HEK293T (cell line): ENCODE measurements around the gene BLTP2.

ENCODE experiments used
- ARNT ChIP-seq: fragments of 450-650 bp; IDR thresholded peaks from 2 replicates; pipeline ENCODE4 v1.6.1; 2017; ENCODE audit warnings: mild to moderate bottlenecking
- BHLHE40 ChIP-seq: fragments of 450-650 bp; IDR thresholded peaks from 2 replicates; pipeline ENCODE4 v1.6.1; 2016; ENCODE audit warnings: mild to moderate bottlenecking, moderate library complexity, borderline replicate concordance
- CTBP1 ChIP-seq: fragments of 450-650 bp; IDR thresholded peaks from 2 replicates; pipeline ENCODE4 v1.6.1; 2016; ENCODE audit warnings: borderline replicate concordance
- ELF4 ChIP-seq: fragments of 450-650 bp; IDR thresholded peaks from 2 replicates; pipeline ENCODE4 v1.6.1; 2017; ENCODE audit warnings: antibody characterized with exemption
- FOXA1 ChIP-seq: fragments of 450-650 bp; IDR thresholded peaks from 2 replicates; pipeline ENCODE4 v1.6.1; 2016; ENCODE audit warnings: mild to moderate bottlenecking
- FOXK2 ChIP-seq: fragments of 450-650 bp; IDR thresholded peaks from 2 replicates; pipeline ENCODE4 v1.6.1; 2016; ENCODE audit warnings: mild to moderate bottlenecking
- HDGF ChIP-seq: fragments of 450-650 bp; IDR thresholded peaks from 2 replicates; pipeline ENCODE4 v1.6.1; 2017; ENCODE audit warnings: antibody characterized with exemption, borderline replicate concordance
- NFRKB ChIP-seq: fragments of 450-650 bp; IDR thresholded peaks from 2 replicates; pipeline ENCODE4 v1.6.1; 2016; ENCODE audit warnings: mild to moderate bottlenecking, moderate library complexity
- PKNOX1 ChIP-seq: fragments of 450-650 bp; IDR thresholded peaks from 2 replicates; pipeline ENCODE4 v1.6.1; 2016
- SP1 ChIP-seq: fragments of 450-650 bp; IDR thresholded peaks from 2 replicates; pipeline ENCODE4 v1.6.1; 2017
- TARDBP ChIP-seq: fragments of 450-650 bp; IDR thresholded peaks from 2 replicates; pipeline ENCODE4 v1.6.1; 2016

- TF ChIP-seq NFRKB = no peak
- no peak for TF ChIP-seq SP1
- TF ChIP-seq ARNT = no peak
- TF ChIP-seq CTBP1 = no peak
- no peak for TF ChIP-seq PKNOX1
- no peak for TF ChIP-seq ELF4
- no peak for TF ChIP-seq BHLHE40
- TF ChIP-seq FOXK2 = no peak
- no peak for TF ChIP-seq FOXA1
- no peak for TF ChIP-seq TARDBP
- no peak for TF ChIP-seq HDGF
Measured at GRCh38 chr17:28616281-28616680, 28.7 kb downstream of the BLTP2 start.
